GM12878 (cell line): ENCODE measurements around the gene LGALS9.

ENCODE experiments used
- ATF3 ChIP-seq: IDR thresholded peaks from 2 replicates; pipeline ENCODE4 v1.6.1; 2011; ENCODE audit warnings: low read depth, mild to moderate bottlenecking, low read length, moderate library complexity, borderline replicate concordance; ENCODE audit errors: extremely low read depth
- EP300 ChIP-seq, 2 experiments: fragments of 150-350 bp in 1 of 2; IDR thresholded peaks; 2 replicates each; pipeline ENCODE4 v1.6.1; 2011 to 2012; ENCODE audit warnings: low read depth in 2 of 2, low read length in 2 of 2, borderline replicate concordance in 1 of 2, improper control_type of control experiment in 1 of 2, inconsistent platforms in 1 of 2; ENCODE audit not compliant: control insufficient read depth in 1 of 2
- FOS ChIP-seq: IDR thresholded peaks from 3 replicates; pipeline ENCODE4 v1.6.1; 2011; ENCODE audit warnings: borderline replicate concordance; ENCODE audit not compliant: insufficient read length; ENCODE audit errors: extremely low read depth
- RCOR1 ChIP-seq: conservative IDR thresholded peaks from 2 replicates; pipeline ENCODE4 v1.6.1; 2012; ENCODE audit warnings: low read depth, low read length, improper control_type of control experiment
- TF ChIP-seq, protein P1 (sequence below): fragments of 450-650 bp; IDR thresholded peaks from 2 replicates; pipeline ENCODE4 v1.6.1; 2018; ENCODE audit warnings: mild to moderate bottlenecking, low read depth, moderate library complexity; ENCODE audit not compliant: partially characterized antibody
- TF ChIP-seq, protein P2 (sequence below), 3 experiments: IDR thresholded peaks in 2 of 3; conservative IDR thresholded peaks in 1 of 3; 2 replicates each; pipeline ENCODE4 v1.5.1; 2011; ENCODE audit warnings: low read depth in 3 of 3, low read length in 3 of 3, mild to moderate bottlenecking in 3 of 3, control low read depth in 2 of 3, moderate library complexity in 2 of 3, inconsistent platforms in 1 of 3, mixed read lengths in 1 of 3; ENCODE audit not compliant: control insufficient read depth in 2 of 3, insufficient read depth in 1 of 3; ENCODE audit errors: extremely low read depth in 1 of 3

DNA sequence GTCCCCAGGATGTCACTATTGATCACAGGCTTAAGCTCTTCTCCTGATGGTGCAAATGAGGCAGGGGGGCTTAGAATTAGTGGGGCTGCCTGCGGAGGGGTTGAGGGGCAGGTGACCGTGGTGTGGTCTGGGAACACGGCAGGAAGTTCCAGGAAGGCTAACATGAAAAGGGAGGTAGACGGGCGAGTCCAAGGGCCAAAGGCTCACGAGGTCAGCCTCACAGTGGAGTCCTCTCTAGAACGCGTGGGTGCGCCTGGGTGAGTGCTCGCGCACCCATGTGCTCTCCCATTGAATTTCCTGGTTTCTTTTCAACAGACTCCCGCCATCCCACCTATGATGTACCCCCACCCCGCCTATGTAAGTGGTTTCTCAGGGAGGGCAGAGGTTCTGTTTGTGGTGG lies 15.2 kb downstream of the LGALS9 start:
- TF ChIP-seq, protein P1, sequence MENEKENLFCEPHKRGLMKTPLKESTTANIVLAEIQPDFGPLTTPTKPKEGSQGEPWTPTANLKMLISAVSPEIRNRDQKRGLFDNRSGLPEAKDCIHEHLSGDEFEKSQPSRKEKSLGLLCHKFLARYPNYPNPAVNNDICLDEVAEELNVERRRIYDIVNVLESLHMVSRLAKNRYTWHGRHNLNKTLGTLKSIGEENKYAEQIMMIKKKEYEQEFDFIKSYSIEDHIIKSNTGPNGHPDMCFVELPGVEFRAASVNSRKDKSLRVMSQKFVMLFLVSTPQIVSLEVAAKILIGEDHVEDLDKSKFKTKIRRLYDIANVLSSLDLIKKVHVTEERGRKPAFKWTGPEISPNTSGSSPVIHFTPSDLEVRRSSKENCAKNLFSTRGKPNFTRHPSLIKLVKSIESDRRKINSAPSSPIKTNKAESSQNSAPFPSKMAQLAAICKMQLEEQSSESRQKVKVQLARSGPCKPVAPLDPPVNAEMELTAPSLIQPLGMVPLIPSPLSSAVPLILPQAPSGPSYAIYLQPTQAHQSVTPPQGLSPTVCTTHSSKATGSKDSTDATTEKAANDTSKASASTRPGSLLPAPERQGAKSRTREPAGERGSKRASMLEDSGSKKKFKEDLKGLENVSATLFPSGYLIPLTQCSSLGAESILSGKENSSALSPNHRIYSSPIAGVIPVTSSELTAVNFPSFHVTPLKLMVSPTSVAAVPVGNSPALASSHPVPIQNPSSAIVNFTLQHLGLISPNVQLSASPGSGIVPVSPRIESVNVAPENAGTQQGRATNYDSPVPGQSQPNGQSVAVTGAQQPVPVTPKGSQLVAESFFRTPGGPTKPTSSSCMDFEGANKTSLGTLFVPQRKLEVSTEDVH: no peak
- TF ChIP-seq EP300 (IDR thresholded peaks at IDR 0.05; ENCODE audit: borderline replicate concordance in 1 of 2, control insufficient read depth in 1 of 2, low read depth in 2 of 2, low read length in 2 of 2) (no peak), RCOR1 (no peak), FOS (no peak), ATF3 (no peak)
- TF ChIP-seq, protein P2, sequence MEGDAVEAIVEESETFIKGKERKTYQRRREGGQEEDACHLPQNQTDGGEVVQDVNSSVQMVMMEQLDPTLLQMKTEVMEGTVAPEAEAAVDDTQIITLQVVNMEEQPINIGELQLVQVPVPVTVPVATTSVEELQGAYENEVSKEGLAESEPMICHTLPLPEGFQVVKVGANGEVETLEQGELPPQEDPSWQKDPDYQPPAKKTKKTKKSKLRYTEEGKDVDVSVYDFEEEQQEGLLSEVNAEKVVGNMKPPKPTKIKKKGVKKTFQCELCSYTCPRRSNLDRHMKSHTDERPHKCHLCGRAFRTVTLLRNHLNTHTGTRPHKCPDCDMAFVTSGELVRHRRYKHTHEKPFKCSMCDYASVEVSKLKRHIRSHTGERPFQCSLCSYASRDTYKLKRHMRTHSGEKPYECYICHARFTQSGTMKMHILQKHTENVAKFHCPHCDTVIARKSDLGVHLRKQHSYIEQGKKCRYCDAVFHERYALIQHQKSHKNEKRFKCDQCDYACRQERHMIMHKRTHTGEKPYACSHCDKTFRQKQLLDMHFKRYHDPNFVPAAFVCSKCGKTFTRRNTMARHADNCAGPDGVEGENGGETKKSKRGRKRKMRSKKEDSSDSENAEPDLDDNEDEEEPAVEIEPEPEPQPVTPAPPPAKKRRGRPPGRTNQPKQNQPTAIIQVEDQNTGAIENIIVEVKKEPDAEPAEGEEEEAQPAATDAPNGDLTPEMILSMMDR (IDR thresholded peaks at IDR 0.05 in 2 of 3, conservative IDR thresholded peaks at IDR 0.05 in 1 of 3; ENCODE audit: control insufficient read depth in 2 of 3, extremely low read depth in 1 of 3, insufficient read depth in 1 of 3, low read depth in 3 of 3, low read length in 3 of 3): no peak
